GM12865 (cell line): ENCODE results near the gene OR10K1.

ENCODE experiments used
- DNase-seq: peaks from one replicate; pipeline ENCODE4 v3.0.0; 2010; ENCODE audit warnings: low read depth
- H3K4me3 ChIP-seq: 2 replicates; pipeline ENCODE4 v1.5.1; 2011; ENCODE audit warnings: mild to moderate bottlenecking, low read depth, low read length, control low read depth
- TF ChIP-seq, protein P1 (sequence below): IDR thresholded peaks from 2 replicates; pipeline ENCODE4 v1.5.1; 2011; ENCODE audit warnings: low read length, control low read depth, low read depth, inconsistent platforms; ENCODE audit not compliant: insufficient read depth; ENCODE audit errors: missing control alignments

Gene OR10K1

DNA sequence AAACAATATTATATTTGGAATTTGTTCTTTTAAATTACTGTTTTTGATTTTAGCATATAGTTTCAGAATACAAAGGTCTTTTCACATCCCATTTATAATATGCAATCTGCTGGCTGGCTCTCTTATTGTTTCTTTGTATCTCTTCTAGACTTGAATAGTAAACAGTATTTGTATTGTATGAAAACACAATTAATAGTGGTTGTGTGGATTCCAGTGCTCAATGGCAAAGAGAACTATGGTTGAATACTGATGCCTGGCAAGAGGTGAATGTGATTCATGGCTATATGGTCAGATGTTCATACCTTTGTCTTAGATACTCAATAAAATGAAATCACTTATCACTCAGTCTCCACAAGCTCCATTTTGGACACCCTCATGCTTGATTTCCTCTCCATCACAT is 55.3 kb downstream of the OR10K1 start:
- no peak overlapping the region for H3K4me3 ChIP-seq
- DNase-seq: no peak
- TF ChIP-seq, protein P1, sequence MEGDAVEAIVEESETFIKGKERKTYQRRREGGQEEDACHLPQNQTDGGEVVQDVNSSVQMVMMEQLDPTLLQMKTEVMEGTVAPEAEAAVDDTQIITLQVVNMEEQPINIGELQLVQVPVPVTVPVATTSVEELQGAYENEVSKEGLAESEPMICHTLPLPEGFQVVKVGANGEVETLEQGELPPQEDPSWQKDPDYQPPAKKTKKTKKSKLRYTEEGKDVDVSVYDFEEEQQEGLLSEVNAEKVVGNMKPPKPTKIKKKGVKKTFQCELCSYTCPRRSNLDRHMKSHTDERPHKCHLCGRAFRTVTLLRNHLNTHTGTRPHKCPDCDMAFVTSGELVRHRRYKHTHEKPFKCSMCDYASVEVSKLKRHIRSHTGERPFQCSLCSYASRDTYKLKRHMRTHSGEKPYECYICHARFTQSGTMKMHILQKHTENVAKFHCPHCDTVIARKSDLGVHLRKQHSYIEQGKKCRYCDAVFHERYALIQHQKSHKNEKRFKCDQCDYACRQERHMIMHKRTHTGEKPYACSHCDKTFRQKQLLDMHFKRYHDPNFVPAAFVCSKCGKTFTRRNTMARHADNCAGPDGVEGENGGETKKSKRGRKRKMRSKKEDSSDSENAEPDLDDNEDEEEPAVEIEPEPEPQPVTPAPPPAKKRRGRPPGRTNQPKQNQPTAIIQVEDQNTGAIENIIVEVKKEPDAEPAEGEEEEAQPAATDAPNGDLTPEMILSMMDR: no peak
